ENCODE measurements around the gene PCDH9.

GRCh38 chr13:67134417-67135129 lies 95.6 kb downstream of the PCDH9 start:
- no peak for TF ChIP-seq POLR2A (IDR thresholded peaks at IDR 0.05; ENCODE audit: extremely low read depth, insufficient read length)
- TF ChIP-seq CTCF (IDR thresholded peaks at IDR 0.05; ENCODE audit: low read depth, low read length) = no peak
- TF ChIP-seq MAX (IDR thresholded peaks at IDR 0.05; ENCODE audit: low read depth, low read length) = no peak
- no peak for TF ChIP-seq MYC (IDR thresholded peaks at IDR 0.05; ENCODE audit: low read depth, low read length)
